SU-DHL-6 (cell line): ENCODE measurements around the gene GRIK1.

ENCODE experiments used
- H2AFZ ChIP-seq: fragments of 200-600 bp; sonication (generic); 2 replicates; pipeline ENCODE4 v1.6.1; 2014; ENCODE audit warnings: low read depth, mild to moderate bottlenecking, moderate library complexity, mixed read lengths, antibody characterized with exemption, low read length; ENCODE audit not compliant: severe bottlenecking
- H3F3A ChIP-seq: fragments of 200-600 bp; shearing (Covaris generic); 2 replicates; pipeline ENCODE4 v1.6.0; 2016; ENCODE audit warnings: antibody characterized with exemption, mild to moderate bottlenecking; ENCODE audit not compliant: insufficient read depth
- H3K27ac ChIP-seq: fragments of 200-600 bp; sonication (generic); 2 replicates; pipeline ENCODE4 v1.5.1; 2016; ENCODE audit warnings: low read depth, mild to moderate bottlenecking, low read length, moderate library complexity, mixed read lengths
- H3K27me3 ChIP-seq: fragments of 200-600 bp; sonication (generic), shearing (Covaris generic); 2 replicates; pipeline ENCODE4 v1.6.0; 2014; ENCODE audit warnings: mild to moderate bottlenecking, low read length
- H3K36me3 ChIP-seq: fragments of 200-600 bp; sonication (generic); 2 replicates; pipeline ENCODE4 v1.6.1; 2014; ENCODE audit warnings: mild to moderate bottlenecking, low read length, mixed read lengths
- H3K4me2 ChIP-seq: fragments of 300-600, 200-600 bp; shearing (Covaris generic), sonication (generic); 2 replicates; pipeline ENCODE4 v1.6.0; 2014; ENCODE audit warnings: low read length, low read depth, mild to moderate bottlenecking; ENCODE audit not compliant: poor library complexity, severe bottlenecking
- H3K4me3 ChIP-seq: fragments of 200-600 bp; sonication (generic); 2 replicates; pipeline ENCODE4 v1.5.1; 2014; ENCODE audit warnings: antibody characterized with exemption, low read length, mild to moderate bottlenecking, mixed read lengths; ENCODE audit not compliant: insufficient read depth, poor library complexity, severe bottlenecking
- H3K79me2 ChIP-seq: fragments of 200-600 bp; sonication (generic); 2 replicates; pipeline ENCODE4 v1.6.1; 2014; ENCODE audit warnings: mild to moderate bottlenecking, low read length, moderate library complexity; ENCODE audit not compliant: insufficient read depth
- H3K9ac ChIP-seq: fragments of 200-600 bp; sonication (generic); 2 replicates; pipeline ENCODE4 v1.7.0; 2014; ENCODE audit warnings: mild to moderate bottlenecking, low read length
- H3K9me2 ChIP-seq: fragments of 200-600 bp; sonication (generic); replicated peaks from 2 replicates; pipeline ENCODE4 v1.6.1; 2014; ENCODE audit warnings: low read length; ENCODE audit not compliant: insufficient read depth
- H3K9me3 ChIP-seq: fragments of 200-600 bp; sonication (generic); 2 replicates; pipeline ENCODE4 v1.6.1; 2014; ENCODE audit warnings: low read length, mixed read lengths; ENCODE audit not compliant: insufficient read depth
- H4K20me1 ChIP-seq: fragments of 200-600 bp; sonication (generic); 2 replicates; pipeline ENCODE4 v1.6.1; 2014; ENCODE audit warnings: low read depth, mild to moderate bottlenecking, antibody characterized with exemption, low read length, moderate library complexity, mixed read lengths
- CTCF ChIP-seq: fragments of 200-600 bp; sonication (generic); IDR thresholded peaks from one replicate; pipeline ENCODE4 v1.5.1; 2017; ENCODE audit warnings: antibody characterized with exemption, mild to moderate bottlenecking, low read length, moderate library complexity; ENCODE audit not compliant: insufficient read depth, poor library complexity, severe bottlenecking
- EZH2phosphoT487 ChIP-seq: fragments of 200-600 bp; sonication (generic), shearing (Covaris generic); conservative IDR thresholded peaks from 2 replicates; pipeline ENCODE4 v1.6.1; 2018; ENCODE audit warnings: mild to moderate bottlenecking, antibody characterized with exemption, low read length, moderate library complexity, mixed read lengths

The GRIK1 gene

GRCh38 chr21:29682800-29683199 lies 257.0 kb downstream of the GRIK1 start:
- Histone ChIP-seq H3K9ac (no peak overlapping the region), H2AFZ (no peak overlapping the region), H3K4me2 (no peak overlapping the region), H3K9me3 (no peaks in the 10 kb centered on the region), H3K36me3 (no peaks in the 10 kb centered on the region), H3F3A (no peaks in the 10 kb centered on the region), H3K79me2 (no peaks in the 10 kb centered on the region), H3K9me2 (no peaks in the 10 kb centered on the region), H3K4me3 (no peak overlapping the region), H4K20me1 (no peaks in the 10 kb centered on the region), H3K27ac (no peak overlapping the region), H3K27me3 (no peaks in the 10 kb centered on the region)
- no peak for TF ChIP-seq EZH2phosphoT487
- no peak for TF ChIP-seq CTCF

DNA sequence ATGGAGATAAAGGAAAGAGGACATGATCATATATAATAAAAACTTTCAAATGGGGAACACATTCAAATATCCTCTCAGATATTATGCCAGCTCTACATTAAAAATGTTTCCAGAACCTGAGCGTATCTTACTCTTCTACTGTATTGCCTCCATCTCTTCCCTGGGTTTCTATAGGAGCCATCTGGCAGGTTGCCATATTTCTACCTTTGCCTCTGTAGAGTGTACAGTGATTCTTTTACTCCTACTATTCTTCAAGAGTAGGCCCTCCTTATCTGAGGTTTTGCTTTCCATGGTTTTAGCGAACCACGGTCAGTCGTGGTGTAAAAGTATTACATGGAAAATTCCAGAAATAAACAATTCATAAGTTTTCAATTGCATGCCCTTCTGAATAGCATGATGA lies 259.5 kb downstream of the GRIK1 start:
- Histone ChIP-seq H3K27ac (no peak overlapping the region), H3F3A (no peaks in the 10 kb centered on the region), H3K36me3 (no peaks in the 10 kb centered on the region), H3K9me3 (no peaks in the 10 kb centered on the region), H3K4me2 (no peak overlapping the region), H3K79me2 (no peaks in the 10 kb centered on the region), H3K4me3 (no peak overlapping the region), H3K9me2 (no peaks in the 10 kb centered on the region), H4K20me1 (no peaks in the 10 kb centered on the region), H3K9ac (no peak overlapping the region), H3K27me3 (no peaks in the 10 kb centered on the region), H2AFZ (no peak overlapping the region)
- TF ChIP-seq CTCF (no peak), EZH2phosphoT487 (no peak)

DNA sequence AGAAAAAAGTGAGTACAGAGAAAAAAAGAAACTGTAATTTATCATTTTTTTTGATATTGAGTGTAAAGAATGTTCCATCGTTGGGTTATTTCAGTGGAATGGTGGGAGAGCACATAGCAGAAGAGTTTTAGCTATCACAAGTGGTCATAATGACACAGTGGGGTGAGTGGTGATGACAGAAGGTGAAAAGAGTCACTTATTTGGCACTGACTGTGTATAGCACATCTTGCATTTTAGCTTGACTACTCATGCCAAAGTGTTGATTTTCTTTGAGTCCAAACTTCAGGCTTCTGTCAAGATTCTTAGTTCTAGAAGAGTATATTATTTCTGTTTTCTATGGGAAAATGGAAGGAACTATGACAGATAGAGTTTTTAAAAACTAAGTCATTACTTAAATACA lies 261.2 kb downstream of the GRIK1 start:
- Histone ChIP-seq H3K27me3 (no peaks in the 10 kb centered on the region), H3K4me2 (no peak overlapping the region), H3K9ac (no peak overlapping the region), H3K9me3 (no peaks in the 10 kb centered on the region), H3K9me2 (no peaks in the 10 kb centered on the region), H3K4me3 (no peak overlapping the region), H2AFZ (no peak overlapping the region), H3K79me2 (no peaks in the 10 kb centered on the region), H3K27ac (no peak overlapping the region), H3F3A (no peaks in the 10 kb centered on the region), H3K36me3 (no peaks in the 10 kb centered on the region), H4K20me1 (no peaks in the 10 kb centered on the region)
- no peak for TF ChIP-seq CTCF
- no peak for TF ChIP-seq EZH2phosphoT487

DNA sequence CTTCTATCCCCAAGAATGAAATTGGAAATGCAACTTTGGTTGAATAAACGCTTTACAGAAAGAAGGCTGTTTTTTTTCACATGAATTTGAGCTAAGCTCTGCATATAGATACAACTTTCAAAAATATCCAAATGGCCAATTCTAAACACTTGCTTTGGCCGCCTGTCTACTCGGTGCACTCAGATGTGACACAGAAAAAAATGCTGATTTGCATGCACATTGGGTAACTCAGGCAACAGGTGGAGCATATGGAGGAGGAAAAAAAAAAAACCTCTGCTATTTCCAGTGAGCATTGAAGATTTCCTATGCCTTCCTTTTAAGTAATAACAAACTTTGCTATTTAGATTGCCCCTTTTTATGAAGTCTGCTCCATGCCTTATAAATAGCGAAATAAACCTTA lies 262.5 kb downstream of the GRIK1 start:
- H3K9ac ChIP-seq, result no peak overlapping the region
- no peaks in the 10 kb centered on the region for H3F3A ChIP-seq
- no peak overlapping the region for H3K4me3 ChIP-seq
- no peak overlapping the region for H3K4me2 ChIP-seq
- H3K27me3 ChIP-seq, result no peaks in the 10 kb centered on the region
- no peaks in the 10 kb centered on the region for H3K9me3 ChIP-seq
- H3K27ac ChIP-seq, result no peak overlapping the region
- H2AFZ ChIP-seq, result no peak overlapping the region
- no peak for TF ChIP-seq CTCF
- no peak for TF ChIP-seq EZH2phosphoT487
- no peaks in the 10 kb centered on the region for H3K79me2 ChIP-seq
- no peaks in the 10 kb centered on the region for H3K36me3 ChIP-seq
- H4K20me1 ChIP-seq, result no peaks in the 10 kb centered on the region
- no peaks in the 10 kb centered on the region for H3K9me2 ChIP-seq
